ENCODE results near the gene HDAC6. TPM values are rescaled to one million over a fixed set of nuclear protein-coding genes. Genes with fewer than 3 reads are reported as not detected.
A peak's percentile ranks its signal among the peaks of the same experiment; 100 is the strongest.

Gene HDAC6
- total and polyA plus RNA-seq, 2 of the 13 experiments (the other 11 are each of a cell fraction or from before 2014, with no cell fraction given), result 80.4 to 93.6 TPM

GRCh38 chrX:48761674-48762471 is 40.0 kb upstream of the HDAC6 start, which contains the start of gene GLOD5 (continued):
- TF ChIP-seq RXRB (CRISPR knock-in tag; IDR thresholded peaks at IDR 0.05; ENCODE audit: borderline replicate concordance) (peak; percentile 24; the same call in 1 of the 2 replicates), ZNF260 (CRISPR knock-in tag; IDR thresholded peaks at IDR 0.05; ENCODE audit: borderline replicate concordance, low read depth) (no peak), CBFB (CRISPR knock-in tag; IDR thresholded peaks at IDR 0.05) (no peak), KAT8 (CRISPR knock-in tag; IDR thresholded peaks at IDR 0.05) (no peak), STAT6 (CRISPR knock-in tag; IDR thresholded peaks at IDR 0.05; ENCODE audit: borderline replicate concordance) (no peak), SRY (CRISPR knock-in tag; IDR thresholded peaks at IDR 0.05) (no peak), KDM2A (CRISPR knock-in tag; IDR thresholded peaks at IDR 0.05; ENCODE audit: borderline replicate concordance, low read depth) (0 out of 2 replicates have a peak, but pooled peaks have one; percentile 24), NFATC3 (CRISPR knock-in tag; IDR thresholded peaks at IDR 0.05) (no peak), FOXA1 (IDR thresholded peaks at IDR 0.05) (no peak), FOXA1 (CRISPR knock-in tag; IDR thresholded peaks at IDR 0.05) (no peak), ERF (CRISPR knock-in tag; IDR thresholded peaks at IDR 0.05) (no peak), ZNF331 (CRISPR knock-in tag; IDR thresholded peaks at IDR 0.05) (no peak), ZGPAT (CRISPR knock-in tag; IDR thresholded peaks at IDR 0.05) (0 out of 2 replicates have a peak, but pooled peaks have one; percentile 19), ZNF18 (CRISPR knock-in tag; IDR thresholded peaks at IDR 0.05; ENCODE audit: insufficient replicate concordance) (no peak), ZNF691 (CRISPR knock-in tag; IDR thresholded peaks at IDR 0.05; ENCODE audit: borderline replicate concordance, low read depth) (no peak), ZNF362 (CRISPR knock-in tag; IDR thresholded peaks at IDR 0.05; ENCODE audit: borderline replicate concordance) (no peak), PATZ1 (CRISPR knock-in tag; IDR thresholded peaks at IDR 0.05) (no peak), ZEB1 (IDR thresholded peaks at IDR 0.05; ENCODE audit: insufficient replicate concordance, low read depth) (peak; percentile 68), PCBP2 (optimal IDR thresholded peaks at IDR 0.05; ENCODE audit: low read depth, low read length, poor library complexity, severe bottlenecking) (no peak)

Measured in HepG2 (cell line).